ENCODE measurements around the gene NOL4L.

The NOL4L gene

DNA sequence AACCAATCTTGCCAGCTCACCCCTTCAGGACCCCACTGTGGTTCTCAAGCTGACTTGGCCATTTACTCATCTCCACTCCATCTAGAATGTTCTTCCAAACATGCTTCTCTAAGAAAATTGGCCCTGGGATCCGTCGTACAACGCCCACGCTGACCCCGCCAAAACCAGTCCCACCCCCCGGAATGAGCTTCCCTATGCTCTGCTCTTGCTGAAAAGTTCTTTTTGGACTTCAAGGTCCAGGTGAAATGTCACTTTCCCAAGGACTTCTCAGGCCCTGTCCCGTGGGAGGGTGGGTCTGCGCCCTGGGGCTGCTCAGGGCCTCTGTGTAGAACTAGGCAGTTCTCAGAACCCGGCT, 9.9 kb downstream of the NOL4L start:
- DNase-seq (ENCODE audit: low read depth in 1 of 2, low spot score in 1 of 2): no peak
- TF ChIP-seq JUND (IDR thresholded peaks at IDR 0.05; ENCODE audit: low read depth): no peak
- in situ Hi-C loops (cut with HindIII; ENCODE audit: low pct_unique_long_range_greater_than_20kb, low sequenced_read_pairs): no loop called here

DNA sequence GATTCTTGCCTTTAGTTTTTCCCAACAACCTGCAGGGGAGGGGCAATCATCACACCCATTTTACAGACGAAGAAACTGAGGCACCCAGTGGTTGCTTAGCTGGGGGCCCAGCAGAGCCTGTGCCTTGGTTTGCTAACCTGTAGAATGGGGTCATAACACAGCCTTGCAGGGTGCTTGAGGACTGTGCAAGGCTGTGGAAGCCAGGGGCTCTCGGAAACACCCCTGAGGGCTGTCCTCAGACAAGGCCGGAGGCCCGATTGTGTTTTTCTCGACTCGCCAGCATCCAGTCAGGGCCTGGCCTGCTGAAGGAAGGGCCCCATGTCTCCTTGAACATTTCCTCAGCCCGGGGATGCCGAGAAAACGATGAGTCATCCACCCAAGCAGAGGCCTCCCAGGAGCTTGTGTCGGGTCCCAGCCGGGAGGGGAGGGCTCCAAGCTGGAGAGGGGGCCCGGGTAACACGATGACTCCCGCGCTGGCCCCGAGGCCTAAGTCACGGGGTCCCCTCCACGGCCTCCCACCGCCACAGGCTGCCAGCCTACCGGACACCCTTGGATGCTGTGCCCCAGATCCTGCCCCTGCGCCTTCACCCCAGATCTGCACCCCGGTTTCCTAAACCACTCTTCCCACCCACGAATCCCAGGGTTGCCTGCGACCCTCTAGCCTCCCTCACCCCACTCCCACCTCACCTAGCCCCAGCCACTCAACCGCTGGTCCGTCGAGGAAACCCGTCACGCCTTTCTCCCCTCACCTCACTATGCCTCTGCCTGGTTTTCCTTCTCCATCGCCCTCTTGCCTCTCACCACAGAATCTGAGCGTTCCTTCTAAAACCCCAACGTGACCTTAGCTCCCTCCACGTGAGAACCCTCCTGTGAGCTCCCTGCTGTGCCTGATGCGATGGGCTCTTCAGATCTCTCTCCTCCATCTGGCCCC, 10.6 kb downstream of the NOL4L start:
- peak in 1 of 2 experiments; percentile 33 for DNase-seq (ENCODE audit: low read depth in 1 of 2, low spot score in 1 of 2)
- in situ Hi-C loops (cut with HindIII; ENCODE audit: low pct_unique_long_range_greater_than_20kb, low sequenced_read_pairs): no loop called here
- TF ChIP-seq JUND (IDR thresholded peaks at IDR 0.05; ENCODE audit: low read depth): no peak

DNA sequence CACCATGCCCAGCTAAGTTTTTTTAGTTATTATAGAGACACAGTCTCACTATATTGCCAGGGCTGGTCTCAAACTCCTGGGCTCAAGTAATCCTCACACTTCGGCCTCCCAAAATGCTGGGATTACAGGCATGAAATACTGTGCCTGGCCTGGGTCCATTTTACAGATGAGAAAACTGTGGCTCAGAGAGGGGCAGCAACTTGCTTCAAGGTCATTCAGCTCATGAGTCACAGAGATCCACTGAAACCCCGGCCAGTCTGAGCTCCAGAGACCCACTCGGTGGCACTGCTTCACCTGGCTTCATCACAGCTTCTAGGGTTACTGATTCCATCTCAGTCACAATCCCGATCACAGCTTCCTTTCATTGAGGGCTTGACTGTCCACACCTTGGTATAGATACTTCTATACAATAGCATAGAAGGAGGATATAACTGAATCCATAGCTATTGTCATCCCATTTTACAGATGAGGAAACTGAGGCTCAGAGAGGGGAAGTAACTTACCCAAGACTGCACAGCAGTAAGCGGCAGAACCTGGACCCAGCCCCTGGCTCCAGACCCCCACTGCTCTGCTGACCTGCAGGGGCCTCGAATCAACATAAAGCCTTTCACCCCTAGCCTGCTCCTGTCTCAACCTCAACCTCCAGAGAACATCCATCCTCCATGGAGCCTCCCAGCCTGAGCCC, 11.8 kb downstream of the NOL4L start:
- DNase-seq (ENCODE audit: low read depth in 1 of 2, low spot score in 1 of 2): no peak
- TF ChIP-seq JUND (IDR thresholded peaks at IDR 0.05; ENCODE audit: low read depth): no peak
- in situ Hi-C loops (cut with HindIII; ENCODE audit: low pct_unique_long_range_greater_than_20kb, low sequenced_read_pairs): no loop called here

DNA sequence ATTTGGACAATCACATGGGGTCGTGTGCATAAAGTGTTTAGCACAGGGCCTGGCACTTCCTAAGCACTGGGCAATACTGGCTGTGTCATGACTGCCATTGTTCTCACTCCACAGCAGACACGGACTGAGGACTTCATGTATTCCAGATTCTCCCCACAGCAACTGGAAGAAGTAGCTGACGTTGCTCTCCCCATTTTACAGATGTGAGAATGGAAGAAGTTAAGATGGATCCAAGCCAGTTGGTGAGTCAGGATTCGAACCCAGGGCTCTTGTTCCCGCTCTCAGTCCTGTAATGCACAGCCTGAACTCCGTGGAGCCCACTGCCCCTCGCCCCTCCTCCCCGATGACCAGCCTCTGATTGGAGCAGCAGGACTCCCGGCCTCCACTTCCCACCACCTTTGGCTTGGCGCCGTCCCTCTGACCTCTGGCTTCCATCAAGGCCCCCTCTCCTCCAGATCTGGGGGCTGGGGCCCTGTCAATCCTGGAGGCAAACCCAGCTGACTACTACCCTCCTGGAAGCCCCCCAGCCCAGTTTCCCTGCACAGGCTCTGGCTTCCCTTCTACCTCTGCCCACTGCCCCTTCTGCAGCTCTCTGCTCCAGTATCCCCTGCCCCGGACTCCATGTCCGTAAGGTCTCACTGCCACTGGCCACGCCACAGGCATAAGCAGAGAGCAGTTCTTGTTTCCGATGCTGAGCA, 12.7 kb downstream of the NOL4L start:
- no peak for TF ChIP-seq JUND (IDR thresholded peaks at IDR 0.05; ENCODE audit: low read depth)
- no peak for DNase-seq (ENCODE audit: low read depth in 1 of 2, low spot score in 1 of 2)
- in situ Hi-C loops (cut with HindIII; ENCODE audit: low pct_unique_long_range_greater_than_20kb, low sequenced_read_pairs): no loop called here

DNA sequence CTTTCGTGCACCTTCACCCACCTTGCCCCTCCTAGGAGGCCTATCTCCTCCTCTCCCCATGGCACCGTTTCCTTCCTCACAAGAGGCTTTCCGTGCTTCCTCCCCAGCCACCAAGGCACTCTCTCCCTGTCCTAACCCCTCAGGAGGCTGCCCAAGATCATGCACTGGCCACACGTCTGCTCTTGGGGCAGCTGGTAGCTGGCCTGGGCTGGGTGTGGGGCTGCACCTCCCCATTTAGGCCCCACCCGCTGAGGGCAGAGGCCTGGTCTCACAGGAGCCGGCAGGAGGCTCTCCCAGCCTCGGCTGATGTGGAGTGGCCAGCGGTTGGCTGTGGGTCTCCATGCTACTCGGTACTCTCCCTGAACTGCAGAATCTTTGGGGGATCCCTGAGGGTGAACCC, 13.6 kb downstream of the NOL4L start:
- in situ Hi-C loops (cut with HindIII; ENCODE audit: low pct_unique_long_range_greater_than_20kb, low sequenced_read_pairs): no loop called here
- no peak for DNase-seq (ENCODE audit: low read depth in 1 of 2, low spot score in 1 of 2)
- no peak for TF ChIP-seq JUND (IDR thresholded peaks at IDR 0.05; ENCODE audit: low read depth)

DNA sequence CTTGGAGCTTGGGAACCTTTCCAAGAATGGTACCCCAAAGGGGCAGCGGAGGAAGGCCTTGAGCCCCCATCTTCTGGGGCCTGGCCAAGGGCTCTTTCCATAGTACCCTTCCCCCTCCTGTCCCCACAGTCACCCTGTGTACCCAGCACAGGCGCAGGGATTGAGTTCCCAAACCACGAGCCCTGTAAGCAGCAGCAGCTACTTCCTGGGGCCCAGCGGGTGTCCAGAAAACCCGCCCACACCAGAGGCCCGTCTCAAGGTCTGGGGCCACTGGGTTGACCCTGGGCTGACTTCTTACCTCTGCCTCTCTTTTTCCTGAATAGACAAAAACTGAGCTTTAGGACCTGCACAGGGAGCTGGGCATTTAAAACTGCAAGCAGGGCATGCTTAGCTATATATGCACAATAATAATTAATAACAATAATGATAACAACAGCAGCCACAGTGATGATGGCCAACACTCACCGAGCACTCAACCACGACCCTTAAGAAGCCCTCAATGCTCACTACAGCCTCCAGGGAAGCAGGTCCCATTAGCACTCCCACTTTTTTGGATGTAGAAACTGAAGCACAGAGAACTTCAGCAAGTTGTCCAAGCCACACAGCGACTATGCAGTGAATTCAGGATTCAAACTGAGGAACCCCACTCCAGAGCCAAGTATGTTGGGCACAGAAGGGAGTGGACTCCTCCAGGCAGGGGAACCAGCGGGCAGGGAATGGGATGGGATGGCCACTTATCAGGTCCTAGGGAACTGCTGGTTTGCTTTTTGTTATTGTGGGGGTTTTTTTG, 14.5 kb downstream of the NOL4L start:
- TF ChIP-seq JUND (IDR thresholded peaks at IDR 0.05; ENCODE audit: low read depth): no peak
- no peak for DNase-seq (ENCODE audit: low read depth in 1 of 2, low spot score in 1 of 2)
- in situ Hi-C loops (cut with HindIII; ENCODE audit: low pct_unique_long_range_greater_than_20kb, low sequenced_read_pairs): no loop called here

DNA sequence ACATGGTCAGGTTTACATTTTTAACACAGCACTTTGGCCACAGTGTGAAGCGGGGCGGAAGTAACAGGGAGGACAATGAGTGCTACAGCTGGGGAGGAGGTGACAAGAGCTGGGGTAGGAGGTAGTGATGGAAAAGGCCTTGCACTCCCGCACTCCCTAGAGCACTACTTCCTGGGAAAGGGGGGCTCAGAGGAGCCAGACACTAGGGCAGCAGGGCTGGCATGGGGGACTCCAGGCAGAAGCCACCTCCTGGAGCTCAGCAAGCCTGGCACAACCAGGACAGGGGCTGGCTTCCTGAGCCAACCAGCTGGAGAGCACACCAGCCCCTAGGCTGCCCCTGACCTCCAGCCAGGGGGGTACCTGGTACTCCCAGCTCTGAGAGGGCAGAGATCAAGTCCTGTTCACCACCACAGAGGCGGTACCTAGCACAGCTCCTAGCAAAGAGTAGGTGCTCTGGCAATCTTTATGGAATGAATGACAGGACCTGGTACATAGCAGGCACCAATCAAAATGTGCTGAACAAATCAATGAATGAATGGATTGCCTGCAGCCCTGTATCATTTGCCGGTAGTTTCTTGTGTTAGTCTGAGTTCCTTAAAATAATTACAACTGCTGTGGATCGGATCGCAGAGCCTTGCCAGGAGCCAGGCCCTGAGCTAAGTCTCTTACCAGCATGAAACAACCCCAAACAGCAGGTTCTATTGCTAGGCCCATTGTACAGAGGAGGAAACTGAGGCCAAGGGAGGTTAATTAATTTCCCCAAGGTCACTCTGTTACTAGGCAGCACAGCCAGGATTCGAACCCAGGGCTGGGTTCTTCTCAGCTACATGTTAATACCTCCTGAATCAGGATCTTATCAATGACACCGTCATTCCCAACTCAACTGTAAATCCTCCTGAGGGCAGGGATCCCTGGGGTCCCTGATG, 15.5 kb downstream of the NOL4L start:
- no peak for DNase-seq (ENCODE audit: low read depth in 1 of 2, low spot score in 1 of 2)
- TF ChIP-seq JUND (IDR thresholded peaks at IDR 0.05; ENCODE audit: low read depth): no peak
- in situ Hi-C loops (cut with HindIII; ENCODE audit: low pct_unique_long_range_greater_than_20kb, low sequenced_read_pairs): no loop called here

DNA sequence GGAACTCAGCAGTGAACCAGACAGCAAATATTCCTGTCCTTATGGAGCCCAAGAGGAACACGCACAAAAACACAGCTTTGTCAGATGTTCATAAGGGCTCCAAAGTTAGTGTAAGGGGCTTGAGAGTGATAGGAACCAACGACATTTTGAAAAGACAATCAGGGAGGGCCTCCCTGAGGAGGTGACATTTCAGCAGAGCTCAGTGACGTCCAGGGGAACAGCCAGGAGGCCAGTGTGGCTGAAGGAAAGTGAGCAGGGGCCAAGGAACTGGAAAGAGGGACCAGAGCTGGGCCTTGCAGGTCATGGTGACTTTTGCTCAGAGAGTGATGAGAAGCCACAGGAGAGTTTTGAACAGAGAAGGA, 16.1 kb downstream of the NOL4L start:
- DNase-seq (ENCODE audit: low read depth in 1 of 2, low spot score in 1 of 2): no peak
- in situ Hi-C loops (cut with HindIII; ENCODE audit: low pct_unique_long_range_greater_than_20kb, low sequenced_read_pairs): no loop called here
- TF ChIP-seq JUND (IDR thresholded peaks at IDR 0.05; ENCODE audit: low read depth): no peak

DNA sequence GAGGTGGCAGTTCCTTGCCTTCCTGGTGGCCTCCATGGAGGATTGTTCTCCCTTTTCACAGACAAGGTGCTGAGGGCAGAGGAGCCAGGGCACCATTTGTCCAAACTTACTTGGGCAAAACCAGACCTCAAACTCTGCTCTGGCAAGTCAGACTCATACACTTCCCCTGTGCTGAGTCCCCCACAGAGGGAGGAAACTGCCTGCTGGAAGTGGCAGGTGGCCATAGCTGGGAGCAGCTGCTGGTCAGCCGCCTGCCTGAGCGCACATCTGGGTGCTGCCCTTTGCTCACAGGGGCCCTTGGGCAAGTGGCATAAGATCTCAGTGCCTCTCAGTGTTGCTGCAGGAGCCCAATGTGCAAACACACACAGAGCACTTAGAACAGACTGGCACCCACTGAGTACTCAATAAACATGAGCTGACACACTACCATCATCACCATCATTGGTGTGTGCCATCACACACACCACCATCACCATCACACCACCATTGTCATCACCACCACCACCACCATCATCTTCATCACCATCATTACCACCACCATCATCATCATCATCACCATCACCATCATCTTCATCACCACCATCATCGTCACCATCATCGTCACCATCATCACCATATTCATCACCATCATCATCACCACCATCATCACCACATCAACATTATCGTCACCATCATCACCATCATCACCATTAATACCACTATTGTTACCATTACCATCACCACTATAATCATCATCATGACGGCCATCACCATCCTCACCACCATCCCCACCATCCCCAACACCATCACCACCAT, 17.6 kb downstream of the NOL4L start:
- no peak for DNase-seq (ENCODE audit: low read depth in 1 of 2, low spot score in 1 of 2)
- TF ChIP-seq JUND (IDR thresholded peaks at IDR 0.05; ENCODE audit: low read depth): no peak
- in situ Hi-C loops (cut with HindIII; ENCODE audit: low pct_unique_long_range_greater_than_20kb, low sequenced_read_pairs): no loop called here

DNA sequence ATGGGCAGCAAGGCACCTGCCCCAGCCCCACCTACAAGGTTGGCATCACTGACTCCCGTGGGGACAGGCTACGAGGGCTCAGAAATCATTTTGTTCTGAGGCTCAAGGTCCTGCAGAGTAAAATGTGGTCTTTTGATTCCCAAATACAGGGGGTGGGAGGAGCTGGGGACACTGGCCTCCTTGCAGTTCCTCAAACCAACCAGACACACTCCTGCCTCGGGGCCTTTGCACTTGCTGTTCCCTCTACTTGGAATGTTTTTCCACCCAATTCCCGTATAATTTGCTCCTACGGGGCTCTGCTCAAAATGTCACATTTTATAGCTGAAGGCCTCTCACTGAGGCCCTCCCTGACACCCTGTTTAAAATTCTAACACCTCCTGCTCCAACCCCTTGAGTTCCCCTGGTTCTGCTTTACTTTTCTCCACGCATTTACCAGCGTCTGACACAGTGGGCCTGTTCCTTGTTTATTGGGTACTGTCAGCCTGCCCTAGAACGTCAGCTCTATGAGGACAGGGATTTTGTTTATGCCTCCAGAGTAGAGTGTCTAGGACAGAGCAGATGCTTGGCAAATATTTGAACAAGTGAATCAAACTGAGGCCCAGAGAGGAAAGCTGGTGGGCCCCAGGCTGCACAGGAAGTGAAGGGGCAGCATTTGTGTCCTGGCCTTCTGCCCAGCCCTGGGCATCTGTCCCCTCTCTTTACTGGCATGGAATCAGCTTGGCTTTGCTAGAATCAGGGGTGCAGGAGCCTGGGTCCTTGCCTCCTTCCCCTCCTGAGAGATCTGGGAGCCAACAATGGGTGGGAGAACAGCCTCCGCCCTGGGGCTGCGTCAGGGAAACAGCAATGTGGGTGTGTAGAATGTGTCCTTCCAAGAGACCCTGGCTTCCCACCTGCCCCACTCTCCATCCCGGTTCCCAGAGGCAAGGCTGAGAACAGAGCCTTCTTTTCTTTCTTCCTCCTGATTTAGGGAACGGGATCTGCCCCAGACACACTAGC, 18.5 kb downstream of the NOL4L start:
- no peak for DNase-seq (ENCODE audit: low read depth in 1 of 2, low spot score in 1 of 2)
- in situ Hi-C loops (cut with HindIII; ENCODE audit: low pct_unique_long_range_greater_than_20kb, low sequenced_read_pairs): no loop called here
- no peak for TF ChIP-seq JUND (IDR thresholded peaks at IDR 0.05; ENCODE audit: low read depth)

All from T47D (cell line).